Fibroblast of lung (primary cell): ENCODE results near the gene SYT12. TPM values are rescaled to one million over a fixed set of nuclear protein-coding genes. Genes with fewer than 3 reads are reported as not detected.

ENCODE experiments used
- DNase-seq, 2 donors: peaks; one replicate each; pipeline versions ENCODE4 v3.0.0 to v3.0.0-alpha.2; 2010; ENCODE audit warnings: low read depth in 2 of 2
- H2AFZ ChIP-seq: 2 replicates; pipeline ENCODE4 v1.5.1; 2012; ENCODE audit warnings: low read length, control low read depth, inconsistent platforms
- H3K27ac ChIP-seq: 2 replicates; pipeline ENCODE4 v1.5.1; 2011; ENCODE audit warnings: low read length, control low read depth; ENCODE audit not compliant: insufficient read depth
- H3K27me3 ChIP-seq: 2 replicates; pipeline ENCODE4 v1.5.1; 2011; ENCODE audit warnings: mild to moderate bottlenecking, low read length; ENCODE audit not compliant: control insufficient read depth, insufficient read depth
- H3K36me3 ChIP-seq: 2 replicates; pipeline ENCODE4 v1.5.1; 2011; ENCODE audit warnings: low read length; ENCODE audit not compliant: control insufficient read depth, insufficient read depth
- H3K4me1 ChIP-seq: 2 replicates; pipeline ENCODE4 v1.5.1; 2011; ENCODE audit warnings: low read length; ENCODE audit not compliant: control insufficient read depth, insufficient read depth; ENCODE audit errors: extremely low read depth
- H3K4me2 ChIP-seq: 2 replicates; pipeline ENCODE4 v1.5.1; 2011; ENCODE audit warnings: low read length, control low read depth; ENCODE audit not compliant: insufficient read depth; ENCODE audit errors: extremely low read depth
- H3K4me3 ChIP-seq, 4 experiments: fragments of 200-600 bp in 1 of 4; sonication (generic) in 1 of 4; replicated peaks in 1 of 4; 2 replicates each; pipeline ENCODE4 v1.5.1; 2011 to 2016; ENCODE audit warnings: low read length in 4 of 4, low read depth in 3 of 4, mild to moderate bottlenecking in 3 of 4, control low read depth in 2 of 4, inconsistent platforms in 1 of 4, mixed read lengths in 1 of 4; ENCODE audit not compliant: insufficient read depth in 1 of 4; ENCODE audit errors: control extremely low read depth in 1 of 4
- H3K79me2 ChIP-seq: 2 replicates; pipeline ENCODE4 v1.5.1; 2012; ENCODE audit warnings: mild to moderate bottlenecking, low read length, inconsistent platforms; ENCODE audit not compliant: control insufficient read depth, insufficient read depth
- H3K9ac ChIP-seq: 2 replicates; pipeline ENCODE4 v1.5.1; 2011; ENCODE audit warnings: mild to moderate bottlenecking, low read length, control low read depth; ENCODE audit not compliant: insufficient read depth
- H3K9me3 ChIP-seq: 2 replicates; pipeline ENCODE4 v1.5.1; 2012; ENCODE audit warnings: low read depth, low read length; ENCODE audit not compliant: control insufficient read depth, insufficient read depth
- H4K20me1 ChIP-seq: 2 replicates; pipeline ENCODE4 v1.5.1; 2011; ENCODE audit warnings: low read length; ENCODE audit not compliant: control insufficient read depth, insufficient read depth; ENCODE audit errors: extremely low read depth
- CTCF ChIP-seq, 2 donors: IDR thresholded peaks in 1 of 2; conservative IDR thresholded peaks in 1 of 2; 1 replicate in 1 of 2; 2 replicates in 1 of 2; pipeline ENCODE4 v1.5.1; 2011 to 2012; ENCODE audit warnings: low read length in 2 of 2, control low read depth in 1 of 2, inconsistent platforms in 1 of 2, low read depth in 1 of 2, mild to moderate bottlenecking in 1 of 2
- EZH2 ChIP-seq: IDR thresholded peaks from 2 replicates; pipeline ENCODE4 v1.5.1; 2012; ENCODE audit warnings: low read length, control low read depth, mild to moderate bottlenecking; ENCODE audit errors: missing control alignments
- polyA plus RNA-seq, 2 donors: library from polyadenylated mRNA; depleted of rRNA in 1 of 2; stranded (reverse) in 1 of 2; unstranded in 1 of 2; fragments of >200 nt; gene quantifications; 2 replicates each; pipeline ENCODE4 v1.2.1, GENCODE V29; 2011 to 2012; ENCODE audit warnings: missing spikeins in 1 of 2
- total RNA-seq: library from RNA; depleted of rRNA; stranded (reverse); fragments of >200 nt; gene quantifications from 2 replicates; pipeline ENCODE4 v1.2.1, GENCODE V29; 2014

Gene SYT12
- total and polyA plus RNA-seq, 2 donors (not counting 1 experiment from before 2014, with no cell fraction given) = under 0.01 TPM; not detected in 1

- Histone ChIP-seq H4K20me1 (no peaks in the 10 kb centered on the region), H3K36me3 (no peaks in the 10 kb centered on the region), H3K79me2 (no peaks in the 10 kb centered on the region), H3K27me3 (peaks cover 7% of the 10 kb centered on the region), H3K4me2 (no peak overlapping the region), H3K27ac (no peak overlapping the region), H3K9me3 (no peaks in the 10 kb centered on the region), H3K4me3 (no peak overlapping the region), H3K9ac (no peak overlapping the region), H3K4me1 (no peaks in the 10 kb centered on the region), H2AFZ (no peak overlapping the region)
- DNase-seq = no peak
- TF ChIP-seq EZH2 (no peak), CTCF (conservative IDR thresholded peaks at IDR 0.05 in 1 of 2, IDR thresholded peaks at IDR 0.05 in 1 of 2; ENCODE audit: low read depth in 1 of 2, low read length in 2 of 2) (no peak)
Observed at GRCh38 chr11:67013511-67014045, 9.4 kb upstream of the SYT12 start.

- no peaks in the 10 kb centered on the region for H3K36me3 ChIP-seq
- H3K9ac ChIP-seq = no peak overlapping the region
- no peak overlapping the region for H3K27ac ChIP-seq
- DNase-seq = no peak
- H3K4me3 ChIP-seq = no peak overlapping the region
- no peak overlapping the region for H3K4me2 ChIP-seq
- no peaks in the 10 kb centered on the region for H3K79me2 ChIP-seq
- H3K4me1 ChIP-seq = no peaks in the 10 kb centered on the region
- peaks cover 7% of the 10 kb centered on the region for H3K27me3 ChIP-seq
- no peak overlapping the region for H2AFZ ChIP-seq
- TF ChIP-seq EZH2 (no peak), CTCF (conservative IDR thresholded peaks at IDR 0.05 in 1 of 2, IDR thresholded peaks at IDR 0.05 in 1 of 2; ENCODE audit: low read depth in 1 of 2, low read length in 2 of 2) (no peak)
- no peaks in the 10 kb centered on the region for H3K9me3 ChIP-seq
- no peaks in the 10 kb centered on the region for H4K20me1 ChIP-seq
Observed at GRCh38 chr11:67014343-67014742, 8.6 kb upstream of the SYT12 start.

- TF ChIP-seq EZH2 = no peak
- TF ChIP-seq CTCF (conservative IDR thresholded peaks at IDR 0.05 in 1 of 2, IDR thresholded peaks at IDR 0.05 in 1 of 2; ENCODE audit: low read depth in 1 of 2, low read length in 2 of 2) = no peak
Observed at GRCh38 chr11:67015048-67015447, 7.9 kb upstream of the SYT12 start.

More at GRCh38 chr11:67015048-67015447, 7.9 kb upstream of the SYT12 start:
- no peaks in the 10 kb centered on the region for H3K36me3 ChIP-seq
- no peak overlapping the region for H3K4me3 ChIP-seq
- no peaks in the 10 kb centered on the region for H3K9me3 ChIP-seq
- H3K4me2 ChIP-seq = no peak overlapping the region
- no peak overlapping the region for H3K27ac ChIP-seq
- no peaks in the 10 kb centered on the region for H3K79me2 ChIP-seq
- no peaks in the 10 kb centered on the region for H4K20me1 ChIP-seq
- H3K9ac ChIP-seq = no peak overlapping the region
- DNase-seq = no peak
- no peak overlapping the region for H2AFZ ChIP-seq
- H3K27me3 ChIP-seq = peaks cover 5% of the 10 kb centered on the region
- H3K4me1 ChIP-seq = no peaks in the 10 kb centered on the region
